Mucosa of descending colon (tissue), 3 donors: Measurements from ENCODE around the gene PISD. TPM values are rescaled to one million over a fixed set of nuclear protein-coding genes. Genes with fewer than 3 reads are reported as not detected.
"Not testable (repeated sequence)": the region's sequence is repeated elsewhere in the genome, so short reads cannot be mapped to it uniquely, and the experiment has no call there.

Experiments
- ATAC-seq: fragments of 200-7000 bp; cut with Tn5 transposase; one replicate; pipeline ENCODE4 v1.9.1; 2020; ENCODE audit warnings: mild to moderate bottlenecking, moderate library complexity
- DNase-seq, 3 donors: peaks; one replicate each; pipeline ENCODE4 v3.0.0-alpha.2; 2020
- H3K36me3 ChIP-seq: fragments of 200-600 bp; one replicate; pipeline ENCODE4 v1.8.0; 2021; ENCODE audit warnings: low read depth, mild to moderate bottlenecking
- H3K4me1 ChIP-seq: fragments of 200-600 bp; one replicate; pipeline ENCODE4 v1.8.0; 2021; ENCODE audit warnings: low read depth, mild to moderate bottlenecking
- H3K4me3 ChIP-seq: fragments of 200-600 bp; one replicate; pipeline ENCODE4 v1.8.0; 2021; ENCODE audit warnings: mild to moderate bottlenecking
- H3K9me3 ChIP-seq: fragments of 200-600 bp; one replicate; pipeline ENCODE4 v1.8.0; 2021; ENCODE audit warnings: mild to moderate bottlenecking
- intact Hi-C, 2 donors: fragments of 100-400 bp; cut with DNase I in 1 of 2; cut with micrococcal nuclease in 1 of 2; formaldehyde crosslinking; loops; one replicate each; pipeline versions ENCODE4 v1.11.0 to v1.11.1; 2022; cut with DNase I, micrococcal nuclease
- total RNA-seq, 3 donors: library from RNA; stranded (reverse); fragmentation: NEBNext Ultra II Directional in 2 of 3; extraction: Animal tissue kit (Norgen Biotek cat#: 25700) in 2 of 3; gene quantifications; one replicate each; pipeline versions ENCODE4 v1.2.1 to v1.2.4, GENCODE V29; 2021 to 2023
- TF ChIP-seq, protein P1 (sequence below): fragments of 200-600 bp; IDR thresholded peaks from one replicate; pipeline ENCODE4 v1.8.0; 2022; ENCODE audit warnings: antibody characterized with exemption, mild to moderate bottlenecking
- donor health status: DM: no; HTN: no; CAD: no; lungs with moderate emphysema.
- donor health status: DM: no; HTN: no; CAD: no.
- donor health status: DM: no; HTN: yes; CAD: no.

PISD gene
- total RNA-seq, 3 donors from 2014 or later, result 31.6 to 42.9 (median 38.0) TPM

GRCh38 chr22:31602259-31602952, 59.6 kb downstream of the PISD start:
- no peaks in the 10 kb centered on the region for H3K9me3 ChIP-seq
- peak; percentile 31 for ATAC-seq
- TF ChIP-seq, protein P1, sequence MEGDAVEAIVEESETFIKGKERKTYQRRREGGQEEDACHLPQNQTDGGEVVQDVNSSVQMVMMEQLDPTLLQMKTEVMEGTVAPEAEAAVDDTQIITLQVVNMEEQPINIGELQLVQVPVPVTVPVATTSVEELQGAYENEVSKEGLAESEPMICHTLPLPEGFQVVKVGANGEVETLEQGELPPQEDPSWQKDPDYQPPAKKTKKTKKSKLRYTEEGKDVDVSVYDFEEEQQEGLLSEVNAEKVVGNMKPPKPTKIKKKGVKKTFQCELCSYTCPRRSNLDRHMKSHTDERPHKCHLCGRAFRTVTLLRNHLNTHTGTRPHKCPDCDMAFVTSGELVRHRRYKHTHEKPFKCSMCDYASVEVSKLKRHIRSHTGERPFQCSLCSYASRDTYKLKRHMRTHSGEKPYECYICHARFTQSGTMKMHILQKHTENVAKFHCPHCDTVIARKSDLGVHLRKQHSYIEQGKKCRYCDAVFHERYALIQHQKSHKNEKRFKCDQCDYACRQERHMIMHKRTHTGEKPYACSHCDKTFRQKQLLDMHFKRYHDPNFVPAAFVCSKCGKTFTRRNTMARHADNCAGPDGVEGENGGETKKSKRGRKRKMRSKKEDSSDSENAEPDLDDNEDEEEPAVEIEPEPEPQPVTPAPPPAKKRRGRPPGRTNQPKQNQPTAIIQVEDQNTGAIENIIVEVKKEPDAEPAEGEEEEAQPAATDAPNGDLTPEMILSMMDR, result no peak
- H3K36me3 ChIP-seq, result no peaks in the 10 kb centered on the region
- H3K4me1 ChIP-seq, result no peaks in the 10 kb centered on the region
- no peak overlapping the region for H3K4me3 ChIP-seq
- peak in 1 of 3 donors; percentile 39 for DNase-seq
- intact Hi-C loops, result no loop called here

- TF ChIP-seq, protein P1, result no peak
- Histone ChIP-seq H3K4me1 (no peaks in the 10 kb centered on the region), H3K4me3 (no peak overlapping the region), H3K9me3 (no peaks in the 10 kb centered on the region), H3K36me3 (no peaks in the 10 kb centered on the region)
- no peak for ATAC-seq
- no peak for DNase-seq
- intact Hi-C loops, result no loop called here
Measured at GRCh38 chr22:31595271-31595670, 66.7 kb downstream of the PISD start.

DNA sequence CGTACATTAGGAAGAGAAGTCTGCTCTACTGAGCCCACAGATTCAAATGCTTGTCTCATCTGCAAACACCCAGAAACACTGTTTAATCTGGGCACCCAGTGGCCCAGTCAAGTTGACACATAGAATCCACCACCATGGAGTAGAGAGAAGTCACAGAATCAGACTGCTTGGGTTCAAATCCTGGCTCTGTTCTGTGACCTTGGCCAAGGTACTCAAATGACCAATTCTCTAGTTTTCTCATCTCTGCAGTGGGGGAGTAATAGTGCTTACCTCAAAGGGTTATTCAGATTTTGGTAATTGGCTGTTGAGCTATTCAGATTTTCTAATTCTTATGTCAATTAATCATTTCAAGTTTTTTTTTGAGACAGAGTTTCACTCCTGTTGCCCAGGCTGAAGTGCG, 71.9 kb downstream of the PISD start:
- intact Hi-C loops, H3K9me3 ChIP-seq, ATAC-seq, H3K4me3 ChIP-seq, H3K36me3 ChIP-seq, DNase-seq, H3K4me1 ChIP-seq: not testable (repeated sequence)

DNA sequence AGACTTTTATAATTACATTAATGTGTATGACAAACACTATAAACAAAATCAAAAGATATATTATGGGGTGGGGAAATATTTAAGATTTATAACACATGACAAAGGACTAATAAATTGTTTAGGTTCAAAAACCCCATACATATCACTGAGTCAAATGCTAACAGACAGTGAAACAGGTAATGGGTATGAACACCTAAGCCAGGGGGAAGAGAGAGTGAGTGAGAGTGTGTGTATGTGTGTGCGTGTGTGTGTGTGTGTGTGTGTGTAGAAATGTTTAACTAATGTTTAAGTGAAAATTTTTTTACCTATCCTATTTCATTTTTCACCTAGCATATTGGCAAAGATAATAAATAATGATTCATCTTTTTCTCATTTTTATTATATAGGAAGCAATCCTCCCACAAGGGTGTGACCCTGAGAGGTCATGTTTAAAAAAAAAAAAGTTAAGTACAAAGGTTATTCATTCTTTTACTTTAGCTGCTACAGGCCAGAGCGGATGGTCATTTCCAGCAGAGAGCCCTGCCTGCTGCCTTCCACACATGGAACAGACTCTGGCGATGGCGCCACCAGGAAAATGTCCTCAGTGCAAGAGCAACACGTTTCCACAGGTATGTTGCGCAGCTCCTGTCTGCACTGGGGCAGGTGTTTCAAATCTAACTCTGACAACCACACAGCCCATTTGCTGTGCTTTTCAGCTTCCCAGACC, 72.9 kb downstream of the PISD start:
- ATAC-seq (peak; percentile 95), DNase-seq (peak in 2 of 3 donors; percentile 37 to 49)
- Histone ChIP-seq H3K36me3 (no peaks in the 10 kb centered on the region), H3K9me3 (no peaks in the 10 kb centered on the region), H3K4me3 (no peak overlapping the region), H3K4me1 (no peaks in the 10 kb centered on the region)
- TF ChIP-seq, protein P1, result no peak
- intact Hi-C loops, result no loop called here

DNA sequence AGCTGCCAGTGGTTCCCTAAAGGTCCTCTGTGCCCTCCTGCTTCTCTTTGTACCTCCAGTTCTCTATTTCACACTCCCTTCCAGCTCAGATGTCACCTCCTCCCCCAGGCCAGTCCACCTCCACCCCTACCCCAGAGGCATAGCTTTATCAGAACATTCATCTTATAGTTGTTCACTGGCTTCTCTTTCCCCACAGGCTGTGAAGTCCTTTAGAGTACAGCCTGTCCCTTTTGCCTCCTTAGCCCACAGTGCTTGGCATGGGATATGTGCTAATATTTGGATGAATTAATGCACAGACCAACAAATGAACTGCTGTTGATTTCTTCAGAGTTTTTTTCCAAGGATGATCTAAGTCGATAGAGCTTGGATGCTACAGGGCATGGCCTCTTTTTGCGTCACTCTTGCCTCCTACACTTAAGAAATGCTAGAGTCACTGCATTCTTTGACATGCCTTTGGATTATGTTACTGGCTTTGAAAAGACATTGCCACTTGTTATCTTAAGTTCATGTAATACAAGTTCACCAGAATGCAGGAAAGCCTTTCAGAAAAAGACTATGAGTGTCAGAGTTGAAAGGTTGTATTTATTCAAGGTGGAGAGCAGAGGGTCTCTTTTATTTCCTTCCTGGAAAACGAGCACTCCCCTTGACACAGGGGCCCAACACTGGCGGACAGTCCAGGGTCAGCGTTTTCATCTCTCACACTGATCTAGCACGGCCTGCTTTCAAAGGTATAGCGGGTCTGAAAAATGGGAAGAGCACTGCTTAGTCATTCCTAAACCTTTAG, 75.7 kb downstream of the PISD start:
- ATAC-seq, result no peak
- no peak for DNase-seq
- no peak overlapping the region for H3K4me3 ChIP-seq
- intact Hi-C loops, result no loop called here
- no peaks in the 10 kb centered on the region for H3K9me3 ChIP-seq
- no peaks in the 10 kb centered on the region for H3K4me1 ChIP-seq
- H3K36me3 ChIP-seq, result no peaks in the 10 kb centered on the region
- TF ChIP-seq, protein P1, result no peak
